Endothelial cell of umbilical vein (primary cell): ENCODE results near the gene HESX1.

Source experiments
- CTCF ChIP-seq, 2 donors: IDR thresholded peaks; 1 replicate in 1 of 2; 2 replicates in 1 of 2; pipeline ENCODE4 v1.5.1; 2011; ENCODE audit warnings: low read length in 2 of 2, mild to moderate bottlenecking in 2 of 2, moderate library complexity in 2 of 2, control low read depth in 1 of 2, inconsistent platforms in 1 of 2, low read depth in 1 of 2; ENCODE audit not compliant: insufficient read depth in 1 of 2; ENCODE audit errors: extremely low read depth in 1 of 2
- FOS ChIP-seq: IDR thresholded peaks from 2 replicates; pipeline ENCODE4 v1.6.1; 2011; ENCODE audit warnings: mild to moderate bottlenecking, low read length, moderate library complexity, borderline replicate concordance; ENCODE audit not compliant: insufficient read depth
- JUN ChIP-seq: IDR thresholded peaks from 2 replicates; pipeline ENCODE4 v1.6.1; 2011; ENCODE audit warnings: borderline replicate concordance, low read depth; ENCODE audit not compliant: insufficient read length, insufficient read depth
- MAX ChIP-seq: IDR thresholded peaks from 2 replicates; pipeline ENCODE4 v1.6.1; 2011; ENCODE audit not compliant: insufficient read depth, insufficient read length
- MYC ChIP-seq: IDR thresholded peaks from one replicate; pipeline ENCODE4 v1.6.1; 2011; ENCODE audit warnings: mild to moderate bottlenecking, low read depth, low read length
- POLR2A ChIP-seq: IDR thresholded peaks from 2 replicates; pipeline ENCODE4 v1.6.1; 2012; ENCODE audit warnings: low read depth, mild to moderate bottlenecking, control low read depth, low read length
- POLR2AphosphoS5 ChIP-seq: IDR thresholded peaks from 2 replicates; pipeline ENCODE4 v1.6.1; 2012; ENCODE audit warnings: low read depth, mild to moderate bottlenecking, control low read depth, low read length, moderate library complexity; ENCODE audit not compliant: insufficient read depth

- TF ChIP-seq CTCF (IDR thresholded peaks at IDR 0.05; ENCODE audit: extremely low read depth in 1 of 2, insufficient read depth in 1 of 2, low read depth in 1 of 2, low read length in 2 of 2) (no peak), POLR2AphosphoS5 (no peak), POLR2A (no peak), MYC (no peak), MAX (no peak), FOS (no peak), JUN (no peak)
These were observed 31.6 kb downstream of the HESX1 start for GRCh38 chr3:57168151-57168550.
